Colonic mucosa (tissue), 4 donors: Measurements from ENCODE around the gene AGRN. TPM values are rescaled to one million over a fixed set of nuclear protein-coding genes. Genes with fewer than 3 reads are reported as not detected.

Source experiments
- DNase-seq: peaks from one replicate; pipeline ENCODE4 v3.0.0-alpha.2; 2020
- H3K27ac ChIP-seq: fragments of 200-600 bp; one replicate; pipeline ENCODE4 v1.8.0; 2021
- H3K27me3 ChIP-seq: fragments of 200-600 bp; one replicate; pipeline ENCODE4 v1.8.0; 2021
- H3K36me3 ChIP-seq: fragments of 200-600 bp; one replicate; pipeline ENCODE4 v1.8.0; 2021
- H3K4me1 ChIP-seq: fragments of 200-600 bp; one replicate; pipeline ENCODE4 v1.8.0; 2021; ENCODE audit warnings: mild to moderate bottlenecking
- H3K4me3 ChIP-seq: fragments of 200-600 bp; one replicate; pipeline ENCODE4 v1.8.0; 2021
- H3K9ac ChIP-seq, 2 donors: one replicate each; pipeline ENCODE4 v1.7.0; 2013; ENCODE audit warnings: control low read depth in 2 of 2, low read depth in 2 of 2, low read length in 2 of 2
- H3K9me3 ChIP-seq: fragments of 200-600 bp; one replicate; pipeline ENCODE4 v1.8.0; 2021
- intact Hi-C: fragments of 100-400 bp; cut with DNase I; formaldehyde crosslinking; loops from one replicate; pipeline ENCODE4 v1.14.1; 2022
- total RNA-seq, 2 donors: library from RNA; stranded (reverse); fragmentation: NEBNext Ultra II Directional in 1 of 2; extraction: Animal tissue kit (Norgen Biotek cat#: 25700) in 1 of 2; gene quantifications; one replicate each; pipeline ENCODE4 v1.2.1, GENCODE V29; 2021
- TF ChIP-seq, protein P1 (sequence below): fragments of 200-600 bp; IDR thresholded peaks from one replicate; pipeline ENCODE4 v1.8.0; 2022; ENCODE audit warnings: antibody characterized with exemption, mild to moderate bottlenecking
- donor health status: healthy.
- donor health status: DM: no; HTN: no; CAD: no.
- donor health status: DM: no; HTN: no; CAD: no.

Gene AGRN
- total RNA-seq, 2 donors from 2014 or later: 68.1 to 106 TPM

DNA sequence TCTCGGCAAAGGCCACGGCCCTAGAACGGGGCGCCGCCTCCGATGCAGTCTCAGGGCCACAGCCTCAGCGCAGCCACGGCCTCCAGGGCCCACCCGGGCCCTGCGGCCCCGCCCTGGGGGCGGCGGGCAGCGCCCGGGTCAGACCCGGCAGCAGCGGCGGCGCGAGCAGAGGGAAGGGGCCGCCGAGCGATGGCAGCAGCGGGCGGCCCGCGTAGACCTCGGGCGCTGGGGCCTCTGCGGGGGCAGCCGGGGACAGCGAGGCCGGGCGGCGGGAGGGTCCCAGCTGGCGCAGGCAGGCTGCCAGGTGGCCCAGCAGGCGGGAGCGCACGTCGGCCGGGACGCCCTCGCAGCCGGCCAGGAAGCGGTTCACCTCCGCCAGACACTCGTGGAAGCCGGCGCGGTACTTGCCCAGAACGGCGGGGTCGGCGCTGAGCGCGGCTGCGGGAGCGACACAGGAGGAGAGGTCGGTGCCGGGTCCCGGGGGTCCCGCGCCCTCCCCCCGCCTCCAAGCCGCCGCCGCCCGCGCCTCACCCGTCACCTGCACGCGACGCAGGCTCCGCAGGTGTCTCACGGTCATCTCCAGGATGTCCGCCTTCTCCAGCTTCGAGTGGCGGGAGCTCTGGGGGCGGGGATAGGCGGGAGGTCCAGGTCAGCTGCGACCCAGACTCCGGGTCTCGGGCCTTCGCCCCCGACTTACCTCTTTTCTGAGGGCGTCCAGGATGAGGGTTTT lies 20.8 kb upstream of the AGRN start:
- TF ChIP-seq, protein P1, sequence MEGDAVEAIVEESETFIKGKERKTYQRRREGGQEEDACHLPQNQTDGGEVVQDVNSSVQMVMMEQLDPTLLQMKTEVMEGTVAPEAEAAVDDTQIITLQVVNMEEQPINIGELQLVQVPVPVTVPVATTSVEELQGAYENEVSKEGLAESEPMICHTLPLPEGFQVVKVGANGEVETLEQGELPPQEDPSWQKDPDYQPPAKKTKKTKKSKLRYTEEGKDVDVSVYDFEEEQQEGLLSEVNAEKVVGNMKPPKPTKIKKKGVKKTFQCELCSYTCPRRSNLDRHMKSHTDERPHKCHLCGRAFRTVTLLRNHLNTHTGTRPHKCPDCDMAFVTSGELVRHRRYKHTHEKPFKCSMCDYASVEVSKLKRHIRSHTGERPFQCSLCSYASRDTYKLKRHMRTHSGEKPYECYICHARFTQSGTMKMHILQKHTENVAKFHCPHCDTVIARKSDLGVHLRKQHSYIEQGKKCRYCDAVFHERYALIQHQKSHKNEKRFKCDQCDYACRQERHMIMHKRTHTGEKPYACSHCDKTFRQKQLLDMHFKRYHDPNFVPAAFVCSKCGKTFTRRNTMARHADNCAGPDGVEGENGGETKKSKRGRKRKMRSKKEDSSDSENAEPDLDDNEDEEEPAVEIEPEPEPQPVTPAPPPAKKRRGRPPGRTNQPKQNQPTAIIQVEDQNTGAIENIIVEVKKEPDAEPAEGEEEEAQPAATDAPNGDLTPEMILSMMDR: no peak
- H3K9ac ChIP-seq: peak overlapping the region in 1 of 2 donors; percentile 73
- peak overlapping the region; percentile 54 for H3K4me3 ChIP-seq
- H3K27ac ChIP-seq: peak overlapping the region; percentile 50
- no peaks in the 10 kb centered on the region for H3K9me3 ChIP-seq
- peaks cover 14% of the 10 kb centered on the region for H3K27me3 ChIP-seq
- intact Hi-C loops: no loop called here
- H3K36me3 ChIP-seq: no peaks in the 10 kb centered on the region
- peak; percentile 54 for DNase-seq
- peaks cover 5% of the 10 kb centered on the region for H3K4me1 ChIP-seq

DNA sequence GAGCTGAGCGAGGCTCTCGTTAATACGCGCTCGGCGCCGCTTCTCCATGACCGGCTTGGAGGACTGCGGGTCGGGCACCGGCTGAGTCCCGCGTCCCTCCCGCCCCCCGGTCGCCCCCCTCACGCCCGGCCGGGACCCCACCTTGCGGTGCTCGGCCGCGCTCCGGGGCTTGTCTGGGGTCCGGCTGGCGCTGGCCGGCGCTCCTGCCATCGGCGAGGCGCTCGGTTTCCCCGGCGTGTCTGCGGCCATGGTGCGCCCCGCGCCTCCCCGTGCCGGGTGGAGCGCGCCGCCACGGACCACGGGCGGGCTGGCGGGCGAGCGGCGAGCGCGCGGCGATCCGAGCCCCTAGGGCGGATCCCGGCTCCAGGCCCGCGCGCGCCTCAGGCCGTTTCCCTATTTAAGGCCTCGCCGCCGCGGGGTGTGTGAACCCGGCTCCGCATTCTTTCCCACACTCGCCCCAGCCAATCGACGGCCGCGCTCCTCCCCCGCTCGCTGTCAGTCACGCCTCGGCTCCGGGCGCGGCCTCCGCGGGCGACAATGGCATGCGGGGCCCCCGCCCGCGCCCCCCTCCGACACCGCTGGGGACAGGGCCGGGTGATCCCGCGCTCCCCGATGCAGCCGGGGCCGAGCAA lies 20.1 kb upstream of the AGRN start, which contains the start of gene HES4:
HES4 (minus strand) TSS at position 373 of the 632 bp plus-strand sequence; CDS start at position 249, 124 bp downstream.
- Histone ChIP-seq H3K9me3 (no peaks in the 10 kb centered on the region), H3K27me3 (peaks cover 14% of the 10 kb centered on the region), H3K27ac (peak within 1 kb of the TSS; percentile 91), H3K4me1 (peaks cover 8% of the 10 kb centered on the region), H3K9ac (peak within 1 kb of the TSS; percentile 46 to 73), H3K4me3 (peak within 1 kb of the TSS; percentile 54), H3K36me3 (no peaks in the 10 kb centered on the region)
- TF ChIP-seq, protein P1: no peak
- intact Hi-C loops: no loop called here
- peak; percentile 94 for DNase-seq

DNA sequence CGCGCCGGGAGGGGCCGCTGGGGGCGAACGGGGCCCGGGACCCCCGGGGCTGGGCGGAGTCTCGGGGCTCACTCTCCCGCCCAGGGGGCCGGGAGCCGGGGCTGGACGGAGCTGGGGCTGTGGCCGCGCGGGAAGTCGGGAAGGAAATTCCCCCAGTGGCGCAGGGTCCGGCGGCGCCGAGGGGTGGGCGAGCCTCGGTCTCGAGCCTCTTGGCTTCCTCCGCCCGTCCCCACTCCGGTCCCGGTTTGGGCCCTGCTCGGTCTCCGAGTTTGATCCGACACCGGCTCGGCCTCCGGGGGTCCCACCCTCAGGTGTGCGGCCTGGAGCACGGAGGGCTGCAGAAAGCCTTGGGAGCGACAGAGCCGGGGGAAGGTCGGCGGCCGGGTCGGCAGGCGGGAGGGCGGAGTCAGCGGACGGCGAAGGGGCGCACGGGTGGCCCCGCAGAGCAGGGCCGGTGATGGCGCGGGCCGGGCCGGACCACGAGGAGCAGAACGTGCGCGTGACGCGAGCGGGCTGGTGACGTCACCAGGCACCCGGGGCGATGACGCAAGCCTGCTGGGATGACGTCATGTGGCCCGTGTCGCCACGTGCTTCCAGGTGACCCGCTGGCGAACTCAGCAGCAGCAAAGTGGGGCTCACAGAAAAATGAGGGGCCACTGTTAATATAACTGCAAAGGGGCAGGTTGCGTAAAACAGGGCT lies 19.4 kb upstream of the AGRN start:
- TF ChIP-seq, protein P1: no peak
- peak; percentile 82 for DNase-seq
- intact Hi-C loops: no loop called here
- Histone ChIP-seq H3K36me3 (no peaks in the 10 kb centered on the region), H3K9me3 (no peaks in the 10 kb centered on the region), H3K9ac (peak overlapping the region; percentile 46 to 73), H3K27ac (peak overlapping the region; percentile 91), H3K27me3 (peaks cover 14% of the 10 kb centered on the region), H3K4me3 (peak overlapping the region; percentile 54), H3K4me1 (peaks cover 15% of the 10 kb centered on the region)

- intact Hi-C loops: no loop called here
- peaks cover 14% of the 10 kb centered on the region for H3K27me3 ChIP-seq
- H3K27ac ChIP-seq: peak overlapping the region; percentile 91
- peak overlapping the region; percentile 54 for H3K4me3 ChIP-seq
- peak; percentile 30 for DNase-seq
- TF ChIP-seq, protein P1: no peak
- H3K4me1 ChIP-seq: peaks cover 21% of the 10 kb centered on the region
- peak overlapping the region; percentile 46 to 73 for H3K9ac ChIP-seq
- H3K9me3 ChIP-seq: no peaks in the 10 kb centered on the region
- no peaks in the 10 kb centered on the region for H3K36me3 ChIP-seq
Observed at GRCh38 chr1:1001057-1001783, 18.7 kb upstream of the AGRN start.
